Brain microvascular endothelial cell (primary cell): ENCODE results near the gene MACROD2.

Source experiments
- DNase-seq: peaks from one replicate; pipeline ENCODE4 v3.0.0-alpha.2; 2020
- H3K27ac ChIP-seq: fragments of 250-450 bp; sonication (Bioruptor Pico); 2 replicates; pipeline ENCODE4 v1.5.1; 2020; ENCODE audit warnings: mild to moderate bottlenecking, moderate library complexity
- H3K27me3 ChIP-seq: fragments of 250-450 bp; sonication (Bioruptor Pico); replicated peaks from 2 replicates; pipeline ENCODE4 v1.5.1; 2020; ENCODE audit warnings: mild to moderate bottlenecking
- H3K36me3 ChIP-seq: fragments of 250-450 bp; sonication (Bioruptor Pico); replicated peaks from 2 replicates; pipeline ENCODE4 v1.5.1; 2020; ENCODE audit warnings: mild to moderate bottlenecking
- H3K4me3 ChIP-seq: 2 replicates; pipeline ENCODE4 v1.5.1; 2011; ENCODE audit warnings: low read depth, mild to moderate bottlenecking, control low read depth, low read length, moderate library complexity
- CTCF ChIP-seq: IDR thresholded peaks from 2 replicates; pipeline ENCODE4 v1.5.1; 2011; ENCODE audit warnings: low read depth, mild to moderate bottlenecking, moderate library complexity, low read length, control low read depth, inconsistent platforms; ENCODE audit errors: missing control alignments
- in situ Hi-C: cut with HindIII; loops from 2 replicates; pipeline ENCODE4 v1.10.0; 2017; ENCODE audit warnings: low sequenced_read_pairs, low pct_ligation_motif_present

MACROD2 gene

GRCh38 chr20:15199698-15200097, 1204.4 kb downstream of the MACROD2 start:
- in situ Hi-C loops = no loop called here
- no peaks in the 10 kb centered on the region for H3K36me3 ChIP-seq
- no peak for TF ChIP-seq CTCF
- H3K4me3 ChIP-seq = no peak overlapping the region
- no peak for DNase-seq
- H3K27me3 ChIP-seq = no peaks in the 10 kb centered on the region
- H3K27ac ChIP-seq = no peak overlapping the region

GRCh38 chr20:15200147-15200565, 1204.8 kb downstream of the MACROD2 start:
- no peak for TF ChIP-seq CTCF
- no peaks in the 10 kb centered on the region for H3K27me3 ChIP-seq
- in situ Hi-C loops = no loop called here
- no peaks in the 10 kb centered on the region for H3K36me3 ChIP-seq
- H3K27ac ChIP-seq = no peak overlapping the region
- DNase-seq = peak; percentile 40
- H3K4me3 ChIP-seq = no peak overlapping the region

- no peaks in the 10 kb centered on the region for H3K36me3 ChIP-seq
- no peak for TF ChIP-seq CTCF
- no peak overlapping the region for H3K27ac ChIP-seq
- no peaks in the 10 kb centered on the region for H3K27me3 ChIP-seq
- in situ Hi-C loops = no loop called here
- no peak overlapping the region for H3K4me3 ChIP-seq
- DNase-seq = no peak
These were observed 1206.3 kb downstream of the MACROD2 start for GRCh38 chr20:15201602-15202001.

GRCh38 chr20:15204234-15204633, 1208.9 kb downstream of the MACROD2 start:
- no peak for TF ChIP-seq CTCF
- Histone ChIP-seq H3K4me3 (no peak overlapping the region), H3K27me3 (no peaks in the 10 kb centered on the region), H3K36me3 (no peaks in the 10 kb centered on the region), H3K27ac (no peak overlapping the region)
- DNase-seq = no peak
- in situ Hi-C loops = no loop called here

GRCh38 chr20:15205028-15205427, 1209.7 kb downstream of the MACROD2 start:
- H3K27ac ChIP-seq = no peak overlapping the region
- in situ Hi-C loops = no loop called here
- H3K27me3 ChIP-seq = no peaks in the 10 kb centered on the region
- H3K4me3 ChIP-seq = no peak overlapping the region
- no peak for TF ChIP-seq CTCF
- DNase-seq = no peak
- H3K36me3 ChIP-seq = no peaks in the 10 kb centered on the region

- in situ Hi-C loops = no loop called here
- no peak for TF ChIP-seq CTCF
- Histone ChIP-seq H3K36me3 (no peaks in the 10 kb centered on the region), H3K4me3 (no peak overlapping the region), H3K27ac (no peak overlapping the region), H3K27me3 (no peaks in the 10 kb centered on the region)
- no peak for DNase-seq
These were observed 1210.4 kb downstream of the MACROD2 start for GRCh38 chr20:15205719-15206118.
